Neural progenitor cell (in vitro differentiated cells): ENCODE measurements around the gene ACTL7B.

Source experiments
- CTCF ChIP-seq: fragments of 200-600 bp; sonication (generic); IDR thresholded peaks from 2 replicates; pipeline ENCODE4 v1.5.1; 2017; ENCODE audit warnings: antibody characterized with exemption, mild to moderate bottlenecking
- EZH2 ChIP-seq: fragments of 200-600 bp; sonication (generic); IDR thresholded peaks from 2 replicates; pipeline ENCODE4 v1.6.1; 2017; ENCODE audit warnings: antibody characterized with exemption, mild to moderate bottlenecking, moderate library complexity
- EZH2phosphoT487 ChIP-seq: fragments of 200-600 bp; sonication (generic); IDR thresholded peaks from 2 replicates; pipeline ENCODE4 v1.6.1; 2017; ENCODE audit warnings: antibody characterized with exemption

- TF ChIP-seq CTCF (no peak), EZH2 (no peak), EZH2phosphoT487 (no peak)
Observed at GRCh38 chr9:108903420-108904103, 47.8 kb upstream of the ACTL7B start.
